ENCODE results near the gene PREPL.

Gene PREPL

DNA sequence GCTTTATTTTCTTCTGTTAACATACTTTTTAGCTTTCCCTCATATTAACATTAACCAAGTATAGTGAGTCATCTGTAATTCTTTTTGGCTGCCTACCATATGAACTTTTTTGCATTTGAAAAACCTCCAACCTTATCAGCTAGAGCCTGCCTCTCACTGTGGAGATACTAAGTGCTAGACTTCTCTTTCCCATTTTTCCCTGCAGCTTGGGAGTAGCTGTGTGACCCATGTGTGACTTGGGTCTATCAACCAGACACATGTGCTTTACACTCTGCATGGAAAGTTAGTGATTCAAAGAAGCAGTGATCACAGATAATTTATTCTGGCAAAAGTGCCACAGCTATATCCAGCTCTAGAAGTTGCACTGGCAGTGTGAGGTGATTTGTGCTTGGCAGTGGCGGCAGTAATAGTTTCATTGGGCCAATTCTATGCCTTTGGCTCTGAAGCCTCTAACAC lies 36.3 kb downstream of the PREPL start:
- DNase-seq (ENCODE audit: low read depth, low spot score) = peak; percentile 67
- in situ Hi-C loops (cut with HindIII; ENCODE audit: low sequenced_read_pairs) = no loop called here
- H3K4me3 ChIP-seq (ENCODE audit: low read depth, low read length) = no peak overlapping the region
- TF ChIP-seq CTCF (IDR thresholded peaks at IDR 0.05; ENCODE audit: low read depth, low read length) = no peak

DNA sequence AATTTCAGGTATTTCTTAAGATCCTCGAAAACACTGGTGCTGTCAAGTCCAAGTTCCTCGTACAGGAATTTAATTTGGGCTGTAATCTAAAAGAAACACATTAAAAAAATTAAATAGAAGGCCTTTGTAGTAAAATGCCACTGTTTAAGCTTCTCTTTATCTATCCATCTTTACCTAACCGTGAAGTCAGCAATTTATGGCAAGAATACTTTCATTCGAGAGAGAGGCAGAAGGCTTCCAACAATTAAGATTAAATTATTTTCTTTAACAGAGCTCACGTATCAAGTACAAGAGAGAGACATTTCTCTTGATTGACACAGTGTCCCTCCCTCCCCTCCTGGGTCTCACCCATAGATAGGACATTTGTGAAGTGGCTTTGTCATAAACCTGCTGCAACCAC lies 39.9 kb downstream of the PREPL start:
- no peak for TF ChIP-seq CTCF (IDR thresholded peaks at IDR 0.05; ENCODE audit: low read depth, low read length)
- in situ Hi-C loops (cut with HindIII; ENCODE audit: low sequenced_read_pairs) = no loop called here
- DNase-seq (ENCODE audit: low read depth, low spot score) = no peak
- H3K4me3 ChIP-seq (ENCODE audit: low read depth, low read length) = no peak overlapping the region

- H3K4me3 ChIP-seq (ENCODE audit: low read depth, low read length) = no peak overlapping the region
- DNase-seq (ENCODE audit: low read depth, low spot score) = no peak
- TF ChIP-seq CTCF (IDR thresholded peaks at IDR 0.05; ENCODE audit: low read depth, low read length) = no peak
- in situ Hi-C loops (cut with HindIII; ENCODE audit: low sequenced_read_pairs) = no loop called here
Measured at GRCh38 chr2:44320832-44321231, 40.5 kb downstream of the PREPL start.

DNA sequence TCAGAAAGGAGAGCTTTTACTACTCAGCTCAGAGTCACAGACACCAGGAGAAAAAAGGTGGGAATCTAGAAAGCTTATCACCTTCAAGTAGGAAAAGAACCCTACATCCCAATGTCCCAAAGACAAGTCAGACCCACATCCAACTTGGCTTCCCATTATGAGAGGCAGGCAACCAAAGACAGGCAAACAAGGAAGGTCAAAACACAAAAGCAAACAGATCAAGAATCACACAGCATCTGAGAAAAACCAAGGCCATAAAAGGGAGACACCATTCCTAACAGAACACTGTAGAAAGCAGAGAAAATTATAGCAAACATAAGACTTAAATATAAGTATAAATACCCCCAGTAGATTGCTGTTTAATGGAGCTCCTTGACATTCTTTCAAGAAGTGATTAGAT lies 45.3 kb downstream of the PREPL start:
- no peak for DNase-seq (ENCODE audit: low read depth, low spot score)
- no peak overlapping the region for H3K4me3 ChIP-seq (ENCODE audit: low read depth, low read length)
- TF ChIP-seq CTCF (IDR thresholded peaks at IDR 0.05; ENCODE audit: low read depth, low read length) = no peak
- in situ Hi-C loops (cut with HindIII; ENCODE audit: low sequenced_read_pairs) = no loop called here

- DNase-seq (ENCODE audit: low read depth, low spot score) = no peak
- H3K4me3 ChIP-seq (ENCODE audit: low read depth, low read length) = no peak overlapping the region
- in situ Hi-C loops (cut with HindIII; ENCODE audit: low sequenced_read_pairs) = no loop called here
- no peak for TF ChIP-seq CTCF (IDR thresholded peaks at IDR 0.05; ENCODE audit: low read depth, low read length)
Measured at GRCh38 chr2:44314362-44314761, 46.9 kb downstream of the PREPL start.

DNA sequence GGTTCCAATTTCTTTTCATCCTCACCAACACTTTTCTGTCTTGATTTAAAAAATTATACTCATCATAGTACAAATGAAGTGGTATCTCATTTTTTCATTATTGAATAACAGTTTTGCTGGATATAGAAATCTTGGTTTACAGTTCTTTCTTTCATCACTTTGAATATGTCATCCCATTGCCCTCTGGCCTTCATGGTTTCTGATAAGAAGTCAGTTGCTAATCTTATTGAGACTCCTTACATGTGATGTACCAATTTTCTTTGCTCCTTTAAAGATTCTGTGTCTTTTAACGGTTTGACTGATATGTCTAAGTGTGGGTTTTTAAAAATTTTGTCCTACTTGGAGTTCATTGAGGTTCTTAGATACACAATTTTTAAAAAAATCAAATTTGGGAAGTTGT lies 51.0 kb downstream of the PREPL start:
- no peak overlapping the region for H3K4me3 ChIP-seq (ENCODE audit: low read depth, low read length)
- no peak for DNase-seq (ENCODE audit: low read depth, low spot score)
- in situ Hi-C loops (cut with HindIII; ENCODE audit: low sequenced_read_pairs) = no loop called here
- TF ChIP-seq CTCF (IDR thresholded peaks at IDR 0.05; ENCODE audit: low read depth, low read length) = no peak

- in situ Hi-C loops (cut with HindIII; ENCODE audit: low sequenced_read_pairs) = no loop called here
- no peak overlapping the region for H3K4me3 ChIP-seq (ENCODE audit: low read depth, low read length)
- no peak for DNase-seq (ENCODE audit: low read depth, low spot score)
- no peak for TF ChIP-seq CTCF (IDR thresholded peaks at IDR 0.05; ENCODE audit: low read depth, low read length)
Measured at GRCh38 chr2:44305882-44306281, 55.4 kb downstream of the PREPL start.
